ENCODE measurements around the gene LTB. TPM values are rescaled to one million over a fixed set of nuclear protein-coding genes. Genes with fewer than 3 reads are reported as not detected.
A peak's percentile ranks its signal among the peaks of the same experiment; 100 is the strongest.

The LTB gene
- total and polyA plus RNA-seq, 4 donors: 0.67 to 5.3 (median 1.5) TPM

DNA sequence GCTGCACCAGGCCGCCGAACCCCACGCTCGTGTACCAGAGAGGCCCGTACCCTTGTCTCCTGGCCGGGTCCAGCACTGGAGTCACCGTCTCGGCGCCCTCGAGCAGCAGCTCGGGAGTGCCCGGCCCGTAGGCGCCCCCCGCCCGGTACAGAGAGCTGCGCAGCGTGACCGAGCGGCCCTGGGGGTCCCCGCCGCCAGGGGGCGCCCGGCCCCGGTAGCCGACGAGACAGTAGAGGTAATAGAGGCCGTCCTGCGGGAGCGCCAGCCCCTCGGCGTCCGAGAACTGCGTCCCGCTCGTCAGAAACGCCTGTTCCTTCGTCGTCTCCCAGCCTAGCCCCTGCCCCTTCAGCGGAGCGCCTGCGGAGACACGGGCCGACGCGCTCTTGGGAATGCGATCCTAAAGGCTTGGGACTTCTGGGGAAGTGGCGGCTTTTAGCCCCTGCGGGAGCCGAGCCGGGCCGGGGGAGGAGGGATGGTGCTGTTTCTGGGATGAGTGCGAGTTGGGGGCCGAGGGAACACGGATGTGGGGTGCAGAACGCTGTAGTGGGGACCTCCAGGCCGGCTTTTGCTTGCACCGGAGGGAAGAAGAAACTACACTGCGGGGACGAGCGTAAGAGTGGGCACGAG lies 1.3 kb downstream of the LTB start:
- Histone ChIP-seq H3K4me3 (ENCODE audit: low read depth in 1 of 3, low read length in 3 of 3) (peak overlapping the region; percentile 74 to 80 (median 78)), H3K4me1 (ENCODE audit: control insufficient read depth in 4 of 4, insufficient read depth in 4 of 4, low read length in 3 of 4) (peaks cover 0 to 16% (median 6%) of the 10 kb centered on the region in 4 donors), H3K9ac (ENCODE audit: low read depth in 1 of 2, low read length in 2 of 2) (peak overlapping the region; percentile 64 to 83), H3K9me3 (ENCODE audit: control insufficient read depth in 4 of 4, low read length in 3 of 4) (no peaks in the 10 kb centered on the region), H3K36me3 (ENCODE audit: control insufficient read depth in 4 of 4, insufficient read depth in 3 of 4, low read depth in 1 of 4, low read length in 3 of 4) (no peaks in the 10 kb centered on the region), H3K27me3 (ENCODE audit: control insufficient read depth in 4 of 4, insufficient read depth in 4 of 4, low read length in 3 of 4) (no peaks in the 10 kb centered on the region), H3K27ac (ENCODE audit: low read depth in 1 of 2, low read length in 2 of 2) (peak overlapping the region; percentile 63 to 73)
- peak; percentile 90 for DNase-seq (ENCODE audit: low spot score)
- TF ChIP-seq, protein P1, sequence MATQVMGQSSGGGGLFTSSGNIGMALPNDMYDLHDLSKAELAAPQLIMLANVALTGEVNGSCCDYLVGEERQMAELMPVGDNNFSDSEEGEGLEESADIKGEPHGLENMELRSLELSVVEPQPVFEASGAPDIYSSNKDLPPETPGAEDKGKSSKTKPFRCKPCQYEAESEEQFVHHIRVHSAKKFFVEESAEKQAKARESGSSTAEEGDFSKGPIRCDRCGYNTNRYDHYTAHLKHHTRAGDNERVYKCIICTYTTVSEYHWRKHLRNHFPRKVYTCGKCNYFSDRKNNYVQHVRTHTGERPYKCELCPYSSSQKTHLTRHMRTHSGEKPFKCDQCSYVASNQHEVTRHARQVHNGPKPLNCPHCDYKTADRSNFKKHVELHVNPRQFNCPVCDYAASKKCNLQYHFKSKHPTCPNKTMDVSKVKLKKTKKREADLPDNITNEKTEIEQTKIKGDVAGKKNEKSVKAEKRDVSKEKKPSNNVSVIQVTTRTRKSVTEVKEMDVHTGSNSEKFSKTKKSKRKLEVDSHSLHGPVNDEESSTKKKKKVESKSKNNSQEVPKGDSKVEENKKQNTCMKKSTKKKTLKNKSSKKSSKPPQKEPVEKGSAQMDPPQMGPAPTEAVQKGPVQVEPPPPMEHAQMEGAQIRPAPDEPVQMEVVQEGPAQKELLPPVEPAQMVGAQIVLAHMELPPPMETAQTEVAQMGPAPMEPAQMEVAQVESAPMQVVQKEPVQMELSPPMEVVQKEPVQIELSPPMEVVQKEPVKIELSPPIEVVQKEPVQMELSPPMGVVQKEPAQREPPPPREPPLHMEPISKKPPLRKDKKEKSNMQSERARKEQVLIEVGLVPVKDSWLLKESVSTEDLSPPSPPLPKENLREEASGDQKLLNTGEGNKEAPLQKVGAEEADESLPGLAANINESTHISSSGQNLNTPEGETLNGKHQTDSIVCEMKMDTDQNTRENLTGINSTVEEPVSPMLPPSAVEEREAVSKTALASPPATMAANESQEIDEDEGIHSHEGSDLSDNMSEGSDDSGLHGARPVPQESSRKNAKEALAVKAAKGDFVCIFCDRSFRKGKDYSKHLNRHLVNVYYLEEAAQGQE (IDR thresholded peaks at IDR 0.05): no peak
- no peak for TF ChIP-seq HNF4G (IDR thresholded peaks at IDR 0.05)
- TF ChIP-seq SP1 (IDR thresholded peaks at IDR 0.05): peak; percentile 22
- TF ChIP-seq FOXA1 (IDR thresholded peaks at IDR 0.05): no peak
- TF ChIP-seq, protein P2, sequence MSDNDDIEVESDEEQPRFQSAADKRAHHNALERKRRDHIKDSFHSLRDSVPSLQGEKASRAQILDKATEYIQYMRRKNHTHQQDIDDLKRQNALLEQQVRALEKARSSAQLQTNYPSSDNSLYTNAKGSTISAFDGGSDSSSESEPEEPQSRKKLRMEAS (IDR thresholded peaks at IDR 0.05): no peak
- TF ChIP-seq TAF1 (conservative IDR thresholded peaks at IDR 0.05): no peak
- TF ChIP-seq RXRA (IDR thresholded peaks at IDR 0.05): no peak
- TF ChIP-seq EGR1 (IDR thresholded peaks at IDR 0.05; ENCODE audit: low read depth in 2 of 2): no peak
- peak in 1 of 2 donors; percentile 2 for TF ChIP-seq HNF4A (conservative IDR thresholded peaks at IDR 0.05)
- TF ChIP-seq, protein P3, sequence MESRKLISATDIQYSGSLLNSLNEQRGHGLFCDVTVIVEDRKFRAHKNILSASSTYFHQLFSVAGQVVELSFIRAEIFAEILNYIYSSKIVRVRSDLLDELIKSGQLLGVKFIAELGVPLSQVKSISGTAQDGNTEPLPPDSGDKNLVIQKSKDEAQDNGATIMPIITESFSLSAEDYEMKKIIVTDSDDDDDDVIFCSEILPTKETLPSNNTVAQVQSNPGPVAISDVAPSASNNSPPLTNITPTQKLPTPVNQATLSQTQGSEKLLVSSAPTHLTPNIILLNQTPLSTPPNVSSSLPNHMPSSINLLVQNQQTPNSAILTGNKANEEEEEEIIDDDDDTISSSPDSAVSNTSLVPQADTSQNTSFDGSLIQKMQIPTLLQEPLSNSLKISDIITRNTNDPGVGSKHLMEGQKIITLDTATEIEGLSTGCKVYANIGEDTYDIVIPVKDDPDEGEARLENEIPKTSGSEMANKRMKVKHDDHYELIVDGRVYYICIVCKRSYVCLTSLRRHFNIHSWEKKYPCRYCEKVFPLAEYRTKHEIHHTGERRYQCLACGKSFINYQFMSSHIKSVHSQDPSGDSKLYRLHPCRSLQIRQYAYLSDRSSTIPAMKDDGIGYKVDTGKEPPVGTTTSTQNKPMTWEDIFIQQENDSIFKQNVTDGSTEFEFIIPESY (IDR thresholded peaks at IDR 0.05): no peak
- peak; percentile 33 for TF ChIP-seq YY1 (IDR thresholded peaks at IDR 0.05)
- TF ChIP-seq FOXA2 (IDR thresholded peaks at IDR 0.05): no peak
- TF ChIP-seq RAD21 (IDR thresholded peaks at IDR 0.05): peak; percentile 76 to 82
- TF ChIP-seq, protein P4, sequence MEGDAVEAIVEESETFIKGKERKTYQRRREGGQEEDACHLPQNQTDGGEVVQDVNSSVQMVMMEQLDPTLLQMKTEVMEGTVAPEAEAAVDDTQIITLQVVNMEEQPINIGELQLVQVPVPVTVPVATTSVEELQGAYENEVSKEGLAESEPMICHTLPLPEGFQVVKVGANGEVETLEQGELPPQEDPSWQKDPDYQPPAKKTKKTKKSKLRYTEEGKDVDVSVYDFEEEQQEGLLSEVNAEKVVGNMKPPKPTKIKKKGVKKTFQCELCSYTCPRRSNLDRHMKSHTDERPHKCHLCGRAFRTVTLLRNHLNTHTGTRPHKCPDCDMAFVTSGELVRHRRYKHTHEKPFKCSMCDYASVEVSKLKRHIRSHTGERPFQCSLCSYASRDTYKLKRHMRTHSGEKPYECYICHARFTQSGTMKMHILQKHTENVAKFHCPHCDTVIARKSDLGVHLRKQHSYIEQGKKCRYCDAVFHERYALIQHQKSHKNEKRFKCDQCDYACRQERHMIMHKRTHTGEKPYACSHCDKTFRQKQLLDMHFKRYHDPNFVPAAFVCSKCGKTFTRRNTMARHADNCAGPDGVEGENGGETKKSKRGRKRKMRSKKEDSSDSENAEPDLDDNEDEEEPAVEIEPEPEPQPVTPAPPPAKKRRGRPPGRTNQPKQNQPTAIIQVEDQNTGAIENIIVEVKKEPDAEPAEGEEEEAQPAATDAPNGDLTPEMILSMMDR (IDR thresholded peaks at IDR 0.05; ENCODE audit: low read depth, low read length, missing input control): peak; percentile 91
- no peak for TF ChIP-seq NR2F2 (IDR thresholded peaks at IDR 0.05)
- TF ChIP-seq, protein P5, sequence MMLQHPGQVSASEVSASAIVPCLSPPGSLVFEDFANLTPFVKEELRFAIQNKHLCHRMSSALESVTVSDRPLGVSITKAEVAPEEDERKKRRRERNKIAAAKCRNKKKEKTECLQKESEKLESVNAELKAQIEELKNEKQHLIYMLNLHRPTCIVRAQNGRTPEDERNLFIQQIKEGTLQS (IDR thresholded peaks at IDR 0.05): no peak
- no peak for TF ChIP-seq GABPA (IDR thresholded peaks at IDR 0.05 in 1 of 2, conservative IDR thresholded peaks at IDR 0.05 in 1 of 2)
- TF ChIP-seq JUND (IDR thresholded peaks at IDR 0.05): no peak
- under 1% methylated on average over 62 of the region's 62 CpGs for WGBS

Data from liver (tissue), 9 donors.